ENCODE results near the gene TENT4A. TPM values are rescaled to one million over a fixed set of nuclear protein-coding genes. Genes with fewer than 3 reads are reported as not detected.

The TENT4A gene
- total RNA-seq, 1 experiment from 2014 or later = 25.6 TPM

DNA sequence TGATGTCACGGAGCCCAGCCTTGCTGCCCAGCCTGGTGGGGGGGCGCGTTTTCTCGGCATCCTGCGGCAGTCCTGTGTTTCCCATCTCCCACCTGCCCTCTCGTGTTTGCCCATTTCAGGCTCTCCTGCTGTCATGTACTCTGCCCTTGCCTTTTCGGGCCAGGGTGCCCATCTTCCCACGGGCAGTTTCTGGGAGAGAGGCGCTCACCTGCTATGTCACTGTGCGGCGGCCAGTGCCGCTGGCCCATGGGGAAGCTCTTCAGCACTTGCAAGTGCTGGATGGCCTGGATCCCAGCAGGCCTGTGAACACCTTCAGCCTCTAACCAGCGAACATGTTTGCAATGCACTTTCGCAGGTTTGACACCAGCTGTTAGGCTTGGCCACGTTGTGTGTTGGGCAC is 46.5 kb upstream of the TENT4A start:
- H2AFZ ChIP-seq (ENCODE audit: low read length) = no peak overlapping the region
- H3K4me1 Mint-ChIP-seq = peaks cover 11 to 16% of the 10 kb centered on the region in 2 experiments
- H3K9me3 Mint-ChIP-seq = no peaks in the 10 kb centered on the region
- H3K4me2 ChIP-seq (ENCODE audit: insufficient read depth, insufficient read length, low read length) = no peak overlapping the region
- H3K79me1 ChIP-seq (ENCODE audit: insufficient read depth, low read depth, low read length, poor library complexity, severe bottlenecking) = no peaks in the 10 kb centered on the region
- H3K18ac ChIP-seq (ENCODE audit: insufficient read length, low read depth, low read length) = no peak overlapping the region
- H3K27ac ChIP-seq (ENCODE audit: insufficient read length, low read depth, low read length) = no peak overlapping the region
- no peak overlapping the region for H2BK20ac ChIP-seq (ENCODE audit: low read depth, low read length, poor library complexity, severe bottlenecking)
- no peak overlapping the region for H2BK120ac ChIP-seq (ENCODE audit: low read depth, low read length, poor library complexity, severe bottlenecking)
- H3K56ac ChIP-seq (ENCODE audit: insufficient read length, low read depth, low read length) = no peak overlapping the region
- H3K27me3 Mint-ChIP-seq (ENCODE audit: low read depth) = no peaks in the 10 kb centered on the region
- H3K4me1 ChIP-seq (ENCODE audit: insufficient read depth, low read length) = peaks cover 3% of the 10 kb centered on the region; the same call in 1 of the 2 replicates
- H3K36me3 Mint-ChIP-seq (ENCODE audit: insufficient read depth in 1 of 3, low read depth in 3 of 3) = peaks cover 19 to 25% (median 23%) of the 10 kb centered on the region in 3 experiments; a peak in 6 of 7 replicates
- H2BK12ac ChIP-seq (ENCODE audit: insufficient read length, low read depth, low read length) = no peak overlapping the region
- H2AK5ac ChIP-seq (ENCODE audit: insufficient read length, low read length) = no peak overlapping the region
- H3K4ac ChIP-seq (ENCODE audit: low read depth, low read length) = no peak overlapping the region
- no peak overlapping the region; the same call in 1 of the 2 replicates for H3K14ac ChIP-seq (ENCODE audit: insufficient read depth, low read length)
- no peaks in the 10 kb centered on the region for H3K23me2 ChIP-seq (ENCODE audit: insufficient read length, low read depth, low read length, poor library complexity, severe bottlenecking)
- no peak overlapping the region for H2BK15ac ChIP-seq (ENCODE audit: low read depth, low read length)
- DNase-seq = no peak
- no peaks in the 10 kb centered on the region for H3K79me2 ChIP-seq (ENCODE audit: insufficient read depth, low read length)
- H3K27me3 ChIP-seq (ENCODE audit: insufficient read depth, low read length) = no peaks in the 10 kb centered on the region
- no peak overlapping the region for H4K8ac ChIP-seq (replicated peaks; ENCODE audit: insufficient read length, low read depth, low read length)
- no peak overlapping the region for H4K5ac ChIP-seq (ENCODE audit: insufficient read length, low read depth, low read length)
- no peak overlapping the region for H3K4me3 Mint-ChIP-seq
- no peak overlapping the region for H2BK5ac ChIP-seq (ENCODE audit: insufficient read length, low read length)
- H4K20me1 ChIP-seq (ENCODE audit: control insufficient read depth, insufficient read depth, insufficient read length) = no peaks in the 10 kb centered on the region
- H4K91ac ChIP-seq (ENCODE audit: insufficient read length, low read depth, low read length) = no peak overlapping the region
- H3T11ph ChIP-seq (ENCODE audit: low read length) = no peak overlapping the region
- H3K23ac ChIP-seq (ENCODE audit: insufficient read length, low read depth, low read length) = no peak overlapping the region
- H3K9me3 ChIP-seq (ENCODE audit: control insufficient read depth, low read depth, low read length) = no peaks in the 10 kb centered on the region
- WGBS (ENCODE audit: extremely low coverage, insufficient read length, low lambda C conversion rate) = no CpG with 5 or more reads among the region's 15 CpGs
- TF ChIP-seq, protein P1, sequence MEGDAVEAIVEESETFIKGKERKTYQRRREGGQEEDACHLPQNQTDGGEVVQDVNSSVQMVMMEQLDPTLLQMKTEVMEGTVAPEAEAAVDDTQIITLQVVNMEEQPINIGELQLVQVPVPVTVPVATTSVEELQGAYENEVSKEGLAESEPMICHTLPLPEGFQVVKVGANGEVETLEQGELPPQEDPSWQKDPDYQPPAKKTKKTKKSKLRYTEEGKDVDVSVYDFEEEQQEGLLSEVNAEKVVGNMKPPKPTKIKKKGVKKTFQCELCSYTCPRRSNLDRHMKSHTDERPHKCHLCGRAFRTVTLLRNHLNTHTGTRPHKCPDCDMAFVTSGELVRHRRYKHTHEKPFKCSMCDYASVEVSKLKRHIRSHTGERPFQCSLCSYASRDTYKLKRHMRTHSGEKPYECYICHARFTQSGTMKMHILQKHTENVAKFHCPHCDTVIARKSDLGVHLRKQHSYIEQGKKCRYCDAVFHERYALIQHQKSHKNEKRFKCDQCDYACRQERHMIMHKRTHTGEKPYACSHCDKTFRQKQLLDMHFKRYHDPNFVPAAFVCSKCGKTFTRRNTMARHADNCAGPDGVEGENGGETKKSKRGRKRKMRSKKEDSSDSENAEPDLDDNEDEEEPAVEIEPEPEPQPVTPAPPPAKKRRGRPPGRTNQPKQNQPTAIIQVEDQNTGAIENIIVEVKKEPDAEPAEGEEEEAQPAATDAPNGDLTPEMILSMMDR (conservative IDR thresholded peaks at IDR 0.05) = no peak
- peak overlapping the region in 1 of 3 experiments; percentile 70; a peak in 1 of 7 replicates for H3K27ac Mint-ChIP-seq
- no peak overlapping the region for H3K9ac ChIP-seq (ENCODE audit: extremely low read depth, insufficient read length, low read length)
